Kidney (tissue), 22 donors: ENCODE results near the gene ADAM8. TPM values are rescaled to one million over a fixed set of nuclear protein-coding genes. Genes with fewer than 3 reads are reported as not detected.

Source experiments
- DNase-seq, 5 donors: peaks; one replicate each; pipeline ENCODE4 v3.0.0-alpha.2; 2013 to 2020
- FAIRE-seq: peaks from 2 replicates; lab custom pipeline; 2012; peaks lifted over from hg19 to GRCh38; lab: Jason Lieb, UNC
- H3K27ac ChIP-seq, 2 donors: one replicate each; pipeline ENCODE4 v1.7.0; 2013; ENCODE audit warnings: low read depth in 2 of 2, low read length in 2 of 2, inconsistent platforms in 1 of 2
- H3K27me3 ChIP-seq: one replicate; pipeline ENCODE4 v1.7.1; 2013; ENCODE audit warnings: low read length, inconsistent platforms; ENCODE audit not compliant: control insufficient read depth, insufficient read depth
- H3K36me3 ChIP-seq, 3 donors: one replicate each; pipeline versions ENCODE4 v1.7.0 to v1.7.1; 2013; ENCODE audit warnings: low read length in 3 of 3, control low read depth in 1 of 3, inconsistent platforms in 1 of 3; ENCODE audit not compliant: insufficient read depth in 3 of 3, control insufficient read depth in 2 of 3
- H3K4me1 ChIP-seq, 3 donors: one replicate each; pipeline versions ENCODE4 v1.7.0 to v1.7.1; 2013; ENCODE audit warnings: low read length in 3 of 3, inconsistent platforms in 1 of 3, low read depth in 1 of 3; ENCODE audit not compliant: control insufficient read depth in 2 of 3, insufficient read depth in 2 of 3
- H3K4me3 ChIP-seq, 3 donors: one replicate each; pipeline versions ENCODE4 v1.7.0 to v1.8.1; 2013; ENCODE audit warnings: low read length in 3 of 3, control low read depth in 1 of 3, inconsistent platforms in 1 of 3
- H3K9ac ChIP-seq, 3 donors: one replicate each; pipeline versions ENCODE4 v1.7.0 to v1.7.1; 2013; ENCODE audit warnings: low read length in 3 of 3, control low read depth in 1 of 3, inconsistent platforms in 1 of 3
- H3K9me3 ChIP-seq, 3 donors: one replicate each; pipeline versions ENCODE4 v1.7.0 to v1.7.1; 2013; ENCODE audit warnings: low read length in 3 of 3, control low read depth in 1 of 3, inconsistent platforms in 1 of 3; ENCODE audit not compliant: control insufficient read depth in 2 of 3, insufficient read depth in 1 of 3
- CTCF ChIP-seq: IDR thresholded peaks from 3 replicates; pipeline ENCODE4 v1.5.1; 2012; ENCODE audit warnings: mild to moderate bottlenecking, moderate library complexity, borderline replicate concordance; ENCODE audit not compliant: insufficient read depth; ENCODE audit errors: extremely low read depth
- intact Hi-C: fragments of 100-400 bp; cut with DNase I; formaldehyde crosslinking; loops from one replicate; pipeline ENCODE4 v1.11.1; 2022
- long read RNA-seq, 10 donors: library from polyadenylated mRNA in 1 of 10; unstranded in 1 of 10; transcript quantifications; one replicate each; pipeline ENCODE4 v2.0.0 and lab custom pipeline, GENCODE V29; 2021 to 2026
- polyA plus RNA-seq: library from polyadenylated mRNA; stranded (reverse); fragments of 350-450 nt; fragmentation: Illumina TruSeq; extraction: RNeasy Lipid Tissue Mini Kit (QIAGEN cat#74804); gene quantifications from one replicate; pipeline ENCODE4 v1.2.3, GENCODE V29; 2014; ENCODE audit warnings: low read depth, low replicate concordance; ENCODE audit not compliant: insufficient read depth
- total RNA-seq: library from RNA; stranded (reverse); fragmentation: NEBNext Ultra II Directional; extraction: Animal tissue kit (Norgen Biotek cat#: 25700); gene quantifications from one replicate; pipeline ENCODE4 v1.2.1, GENCODE V29; 2021
- donor health status: control.
- donor health status: control.
- donor health status: control.
- donor health status: control.
- donor health status: control.
- donor health status: DM: yes; HTN: yes; CAD: no.
- donor health status: Normal renal cell carcinoma (clear cell type).

The ADAM8 gene
- total RNA-seq (16.6 TPM), polyA plus RNA-seq (3.4 TPM)
- long read RNA-seq, donor 1, partial matches to known transcripts: 0 of 1 reads
- long read RNA-seq, donor 1, other reads (novel, unspliced or antisense): 0 of 1 reads
- long read RNA-seq, donor 2: 0 reads
- long read RNA-seq, donor 3: 0 reads
- long read RNA-seq, donor 4: 0 reads
- long read RNA-seq, donor 5: 0 reads
- long read RNA-seq, donor 6: 0 reads
- long read RNA-seq, donor 7, partial matches to known transcripts: 2 of 6 reads
- long read RNA-seq, donor 7, other reads (novel, unspliced or antisense): 3 of 6 reads
- long read RNA-seq, donor 8: 0 reads
- long read RNA-seq, donor 9: 0 reads
- long read RNA-seq, donor 10: 0 reads

DNA sequence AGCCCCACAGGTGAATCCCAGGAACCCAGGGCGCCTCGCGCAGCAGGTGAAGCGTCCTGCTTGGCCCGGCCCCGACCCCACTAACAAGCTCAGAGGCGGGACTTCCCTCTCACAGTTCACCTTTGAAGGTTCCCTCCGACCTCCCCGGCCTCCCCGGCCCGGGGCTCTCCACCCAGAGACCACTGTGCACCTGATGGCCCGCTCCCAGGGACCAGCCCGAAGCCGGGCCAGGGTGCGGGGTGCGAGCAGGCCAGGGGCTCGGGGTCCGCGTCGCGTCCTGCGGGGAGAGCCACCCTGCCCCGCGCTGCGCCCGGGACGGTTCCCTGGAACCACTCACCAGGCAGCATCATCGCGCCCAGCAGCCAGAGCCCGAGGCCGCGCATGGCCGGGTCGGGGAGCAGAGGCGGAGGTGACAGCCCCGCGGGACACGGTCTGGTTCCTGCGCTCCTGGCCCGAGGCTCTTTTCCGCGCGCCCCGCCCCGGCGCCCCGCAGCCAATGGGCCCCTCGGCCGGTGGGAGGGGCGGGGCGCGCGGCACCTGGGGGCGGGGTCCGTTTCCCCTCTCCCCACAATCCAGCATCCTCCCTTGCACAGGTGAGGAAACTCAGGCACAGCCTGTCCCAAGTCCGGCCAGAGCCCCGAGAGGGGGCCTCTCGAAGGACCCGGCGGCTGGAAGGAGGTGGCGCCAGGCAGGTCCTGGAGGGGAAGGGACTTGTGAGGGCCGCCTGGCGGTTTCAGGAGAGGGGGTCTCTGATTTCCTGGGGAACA, at the start of gene ADAM8:
ADAM8 (minus strand) TSS at position 434 of the 767 bp plus-strand sequence; CDS start at position 383, 51 bp downstream.
- no peak for TF ChIP-seq CTCF
- H3K9ac ChIP-seq: no peak within 1 kb of the TSS
- no peak within 1 kb of the TSS for H3K27ac ChIP-seq
- H3K4me3 ChIP-seq: no peak within 1 kb of the TSS
- no peaks in the 10 kb centered on the region for H3K9me3 ChIP-seq
- H3K4me1 ChIP-seq: no peaks in the 10 kb centered on the region
- H3K27me3 ChIP-seq: no peaks in the 10 kb centered on the region
- intact Hi-C loops: no loop called here
- DNase-seq (peak; percentile 67 to 87 (median 77)), FAIRE-seq (no peak)
- peaks cover 0 to 9% (median 3%) of the 10 kb centered on the region in 3 donors for H3K36me3 ChIP-seq

DNA sequence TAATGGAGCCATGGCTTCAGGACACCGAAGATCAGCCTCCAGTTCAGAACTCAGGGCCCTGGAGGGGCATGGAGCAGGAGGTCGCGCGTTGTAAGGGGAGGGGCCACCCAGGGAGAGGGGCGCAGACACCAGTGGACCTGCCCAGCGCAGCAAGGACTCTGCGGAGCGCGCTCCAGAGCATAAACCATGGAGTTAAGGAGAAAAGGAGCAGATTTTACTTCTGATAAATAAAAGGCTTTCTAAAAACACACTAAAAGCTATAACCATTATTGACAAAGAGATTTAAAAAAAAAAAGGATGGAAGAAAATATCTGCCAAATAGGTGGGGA, 49.5 kb upstream of the ADAM8 start:
- no peak overlapping the region for H3K4me3 ChIP-seq
- H3K36me3 ChIP-seq: no peaks in the 10 kb centered on the region
- H3K27ac ChIP-seq: no peak overlapping the region
- peaks cover 26% of the 10 kb centered on the region for H3K27me3 ChIP-seq
- no peaks in the 10 kb centered on the region for H3K9me3 ChIP-seq
- peaks cover 0 to 9% (median 0%) of the 10 kb centered on the region in 3 donors for H3K4me1 ChIP-seq
- DNase-seq (peak in 1 of 5 donors; percentile 63), FAIRE-seq (no peak)
- intact Hi-C loops: no loop called here
- no peak for TF ChIP-seq CTCF
- H3K9ac ChIP-seq: no peak overlapping the region

- H3K9me3 ChIP-seq: no peaks in the 10 kb centered on the region
- DNase-seq (peak in 2 of 5 donors; percentile 64 to 78), FAIRE-seq (no peak)
- H3K27me3 ChIP-seq: peaks cover 26% of the 10 kb centered on the region
- intact Hi-C loops: no loop called here
- no peak overlapping the region for H3K27ac ChIP-seq
- peak overlapping the region in 1 of 3 donors; percentile 25 for H3K4me3 ChIP-seq
- no peak for TF ChIP-seq CTCF
- H3K9ac ChIP-seq: no peak overlapping the region
- no peaks in the 10 kb centered on the region for H3K36me3 ChIP-seq
- peaks cover 0 to 9% (median 0%) of the 10 kb centered on the region in 3 donors for H3K4me1 ChIP-seq
These were observed 49.0 kb upstream of the ADAM8 start for GRCh38 chr10:133325440-133326222.
